ENCODE results near the gene ZSCAN1.

DNA sequence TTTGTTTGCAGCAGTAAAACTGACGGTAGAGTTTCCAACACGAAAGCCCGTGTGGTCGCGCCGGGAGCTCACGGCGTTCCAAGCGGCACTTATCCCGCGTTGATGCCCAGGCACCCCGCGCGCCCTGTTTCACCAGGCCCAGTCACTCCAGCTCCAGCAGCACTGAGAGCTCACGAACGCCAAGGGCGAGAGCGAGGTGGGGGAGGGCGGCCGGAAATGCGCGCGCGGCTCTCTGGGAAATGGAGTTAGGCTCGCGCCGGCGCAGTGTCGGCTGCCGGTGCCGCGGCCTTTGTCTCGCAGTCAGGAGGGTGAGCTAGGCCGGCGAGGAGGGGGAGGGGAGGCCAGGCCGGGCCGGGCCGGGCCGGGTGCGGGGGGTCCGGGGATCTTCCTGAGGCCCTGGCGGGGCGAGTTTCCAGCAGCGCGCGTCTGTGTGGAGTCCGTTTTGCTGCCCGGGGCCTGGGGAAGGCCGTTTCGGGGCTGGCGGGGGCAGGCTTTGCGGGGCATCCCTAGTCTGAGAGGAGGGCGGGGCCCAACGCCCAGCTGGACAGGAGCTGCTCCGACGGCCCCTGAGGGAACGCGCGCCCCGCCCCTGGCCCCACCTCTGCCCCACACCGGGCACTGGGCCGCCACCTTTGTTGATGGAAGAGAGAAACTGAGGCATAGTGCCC, 25.3 kb downstream of the ZSCAN1 start, which contains the start of gene ZNF135:
- TF ChIP-seq, protein P1, sequence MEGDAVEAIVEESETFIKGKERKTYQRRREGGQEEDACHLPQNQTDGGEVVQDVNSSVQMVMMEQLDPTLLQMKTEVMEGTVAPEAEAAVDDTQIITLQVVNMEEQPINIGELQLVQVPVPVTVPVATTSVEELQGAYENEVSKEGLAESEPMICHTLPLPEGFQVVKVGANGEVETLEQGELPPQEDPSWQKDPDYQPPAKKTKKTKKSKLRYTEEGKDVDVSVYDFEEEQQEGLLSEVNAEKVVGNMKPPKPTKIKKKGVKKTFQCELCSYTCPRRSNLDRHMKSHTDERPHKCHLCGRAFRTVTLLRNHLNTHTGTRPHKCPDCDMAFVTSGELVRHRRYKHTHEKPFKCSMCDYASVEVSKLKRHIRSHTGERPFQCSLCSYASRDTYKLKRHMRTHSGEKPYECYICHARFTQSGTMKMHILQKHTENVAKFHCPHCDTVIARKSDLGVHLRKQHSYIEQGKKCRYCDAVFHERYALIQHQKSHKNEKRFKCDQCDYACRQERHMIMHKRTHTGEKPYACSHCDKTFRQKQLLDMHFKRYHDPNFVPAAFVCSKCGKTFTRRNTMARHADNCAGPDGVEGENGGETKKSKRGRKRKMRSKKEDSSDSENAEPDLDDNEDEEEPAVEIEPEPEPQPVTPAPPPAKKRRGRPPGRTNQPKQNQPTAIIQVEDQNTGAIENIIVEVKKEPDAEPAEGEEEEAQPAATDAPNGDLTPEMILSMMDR (IDR thresholded peaks at IDR 0.05) = no peak
- no peak for TF ChIP-seq EZH2 (IDR thresholded peaks at IDR 0.05)
- TF ChIP-seq EZH2phosphoT487 (IDR thresholded peaks at IDR 0.05) = no peak

Measured in neural progenitor cell (in vitro differentiated cells).